K562 (cell line): ENCODE measurements around the gene DUSP10. TPM values are rescaled to one million over a fixed set of nuclear protein-coding genes. Genes with fewer than 3 reads are reported as not detected.

Source experiments
- ATF1 ChIP-seq, 2 experiments: fragments of 450-650 bp in 1 of 2; IDR thresholded peaks; 2 replicates each; pipeline ENCODE4 v1.6.1; 2016; ENCODE audit warnings: missing compliant biosample characterization in 1 of 2, missing genetic modification characterization in 1 of 2
- BRD4 ChIP-seq: fragments of 200-600 bp; sonication (generic); IDR thresholded peaks from 2 replicates; pipeline ENCODE4 v1.6.1; 2017; ENCODE audit warnings: inconsistent platforms
- DEAF1 ChIP-seq: fragments of 450-650 bp; formaldehyde crosslinking; IDR thresholded peaks from 2 replicates; pipeline ENCODE4 v1.4.0; 2020; ENCODE audit warnings: mild to moderate bottlenecking, moderate library complexity
- DPF2 ChIP-seq: fragments of 450-650 bp; IDR thresholded peaks from 2 replicates; pipeline ENCODE4 v1.6.1; 2016
- ETS2 ChIP-seq: IDR thresholded peaks from 2 replicates; pipeline ENCODE4 v1.6.1; 2016; ENCODE audit warnings: borderline replicate concordance, missing genetic modification characterization, mild to moderate bottlenecking, moderate library complexity, missing compliant biosample characterization; ENCODE audit not compliant: poor library complexity, severe bottlenecking
- ETV1 ChIP-seq: fragments of 450-650 bp; conservative IDR thresholded peaks from 2 replicates; pipeline ENCODE4 v1.6.1; 2016; ENCODE audit warnings: missing genetic modification characterization, control low read depth, low read depth, missing compliant biosample characterization
- FIP1L1 ChIP-seq: fragments of 200-400 bp; formaldehyde crosslinking; IDR thresholded peaks from 2 replicates; pipeline ENCODE4 v1.6.1; 2018; ENCODE audit warnings: mild to moderate bottlenecking, low read depth, low read length; ENCODE audit not compliant: poor library complexity, severe bottlenecking
- ID3 ChIP-seq, 2 experiments: fragments of 250-450 bp in 1 of 2; fragments of 450-650 bp in 1 of 2; sonication (Bioruptor Pico) in 1 of 2; IDR thresholded peaks; 2 replicates each; pipeline versions ENCODE4 v1.6.1 to v1.8.0; 2016 to 2021; ENCODE audit warnings: mild to moderate bottlenecking in 2 of 2, moderate library complexity in 2 of 2, missing compliant biosample characterization in 1 of 2, missing genetic modification characterization in 1 of 2
- KLF13 ChIP-seq: fragments of 450-650 bp; IDR thresholded peaks from 2 replicates; pipeline ENCODE4 v1.6.1; 2016; ENCODE audit warnings: missing genetic modification characterization, low read depth, mild to moderate bottlenecking, missing compliant biosample characterization, moderate library complexity, borderline replicate concordance
- PTTG1 ChIP-seq: fragments of 450-650 bp; IDR thresholded peaks from 2 replicates; pipeline ENCODE4 v1.6.1; 2016; ENCODE audit warnings: low read depth, mild to moderate bottlenecking, missing genetic modification characterization, missing compliant biosample characterization
- RBM25 ChIP-seq: fragments of 200-400 bp; formaldehyde crosslinking; IDR thresholded peaks from 2 replicates; pipeline ENCODE4 v1.6.1; 2018; ENCODE audit warnings: low read length, low read depth, moderate library complexity; ENCODE audit not compliant: severe bottlenecking
- SAFB ChIP-seq: fragments of 200-400 bp; formaldehyde crosslinking; IDR thresholded peaks from 2 replicates; pipeline ENCODE4 v1.6.1; 2017; ENCODE audit warnings: low read depth, low read length, borderline replicate concordance
- SMARCA4 ChIP-seq: fragments of 450-650 bp; IDR thresholded peaks from 2 replicates; pipeline ENCODE4 v1.6.1; 2016
- WHSC1 ChIP-seq: IDR thresholded peaks from one replicate; pipeline ENCODE4 v1.6.1; 2012; ENCODE audit warnings: low read length, control low read depth, inconsistent platforms
- ZEB2 ChIP-seq: fragments of 450-650 bp; IDR thresholded peaks from 2 replicates; pipeline ENCODE4 v1.6.1; 2016
- ZNF551 ChIP-seq: fragments of 250-450 bp; sonication (Bioruptor Pico); IDR thresholded peaks from 2 replicates; pipeline ENCODE4 v1.5.0; 2021; ENCODE audit warnings: mild to moderate bottlenecking, moderate library complexity
- ZSCAN29 ChIP-seq: fragments of 450-650 bp; IDR thresholded peaks from 2 replicates; pipeline ENCODE4 v1.6.1; 2017
- polyA plus RNA-seq, 8 experiments: library from polyadenylated mRNA; depleted of rRNA in 4 of 8; stranded (reverse) in 5 of 8; unstranded in 3 of 8; fragments of >200 nt; fragmentation: Nextera tagmentation in 2 of 8; fragmentation: Illumina TruSeq in 1 of 8; extraction: Ambion mirVana in 2 of 8; extraction: Trizol in 1 of 8; gene quantifications; 2 replicates each; pipeline versions ENCODE4 v1.2.1 to v1.2.3, GENCODE V29; 2011 to 2014; ENCODE audit warnings: inconsistent platforms in 1 of 8, missing spikeins in 1 of 8
- total RNA-seq, 7 experiments: library from RNA; depleted of rRNA in 6 of 7; stranded (reverse); fragments of >200 nt in 6 of 7; fragmentation: Illumina TruSeq in 2 of 7; extraction: Trizol in 2 of 7; gene quantifications; 2 replicates each; pipeline versions ENCODE4 v1.2.1 to v1.2.3, GENCODE V29; 2011 to 2021; ENCODE audit warnings: low replicate concordance in 1 of 7
- TF ChIP-seq, protein P1 (sequence below): sonication (generic); formaldehyde crosslinking; IDR thresholded peaks from 2 replicates; pipeline ENCODE4 v1.8.0; 2022; ENCODE audit warnings: mild to moderate bottlenecking, missing genetic modification reagents
- TF ChIP-seq, protein P2 (sequence below): fragments of 450-650 bp; conservative IDR thresholded peaks from 2 replicates; pipeline ENCODE4 v1.6.1; 2016; ENCODE audit warnings: missing genetic modification characterization, low read depth, mild to moderate bottlenecking, control low read depth, missing compliant biosample characterization
- TF ChIP-seq, protein P3 (sequence below): IDR thresholded peaks from 2 replicates; pipeline ENCODE4 v1.6.1; 2012; ENCODE audit warnings: low read depth, low read length, improper control_type of control experiment, borderline replicate concordance

DUSP10 gene
- total and polyA plus RNA-seq, 9 of the 15 experiments (the other 6 are each of a cell fraction or from before 2014, with no cell fraction given) = 1.7 to 8.3 (median 6.1) TPM

GRCh38 chr1:221742555-221743415 is 896 bp upstream of the DUSP10 start (continued):
- TF ChIP-seq BRD4 (peak; percentile 76; the same call in 1 of the 2 replicates), ETV1 (tag) (no peak; the same call in 1 of the 2 replicates), ID3 (CRISPR knock-in tag; IDR thresholded peaks at IDR 0.05) (no peak), ID3 (tag; IDR thresholded peaks at IDR 0.05) (no peak), SAFB (no peak), KLF13 (no peak; the same call in 1 of the 2 replicates), ZSCAN29 (no peak), PTTG1 (tag) (no peak), ATF1 (CRISPR knock-in tag; IDR thresholded peaks at IDR 0.05) (no peak), ATF1 (tag; IDR thresholded peaks at IDR 0.05) (no peak), ZNF551 (CRISPR knock-in tag) (no peak), DPF2 (peak; percentile 18; the same call in 1 of the 2 replicates), DEAF1 (CRISPR knock-in tag) (no peak), SMARCA4 (no peak), RBM25 (peak; percentile 91), WHSC1 (no peak), FIP1L1 (peak; percentile 53), ETS2 (tag) (no peak), ZEB2 (no peak)
- TF ChIP-seq, protein P1, sequence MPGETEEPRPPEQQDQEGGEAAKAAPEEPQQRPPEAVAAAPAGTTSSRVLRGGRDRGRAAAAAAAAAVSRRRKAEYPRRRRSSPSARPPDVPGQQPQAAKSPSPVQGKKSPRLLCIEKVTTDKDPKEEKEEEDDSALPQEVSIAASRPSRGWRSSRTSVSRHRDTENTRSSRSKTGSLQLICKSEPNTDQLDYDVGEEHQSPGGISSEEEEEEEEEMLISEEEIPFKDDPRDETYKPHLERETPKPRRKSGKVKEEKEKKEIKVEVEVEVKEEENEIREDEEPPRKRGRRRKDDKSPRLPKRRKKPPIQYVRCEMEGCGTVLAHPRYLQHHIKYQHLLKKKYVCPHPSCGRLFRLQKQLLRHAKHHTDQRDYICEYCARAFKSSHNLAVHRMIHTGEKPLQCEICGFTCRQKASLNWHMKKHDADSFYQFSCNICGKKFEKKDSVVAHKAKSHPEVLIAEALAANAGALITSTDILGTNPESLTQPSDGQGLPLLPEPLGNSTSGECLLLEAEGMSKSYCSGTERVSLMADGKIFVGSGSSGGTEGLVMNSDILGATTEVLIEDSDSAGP (CRISPR knock-in tag) = no peak
- TF ChIP-seq, protein P2, sequence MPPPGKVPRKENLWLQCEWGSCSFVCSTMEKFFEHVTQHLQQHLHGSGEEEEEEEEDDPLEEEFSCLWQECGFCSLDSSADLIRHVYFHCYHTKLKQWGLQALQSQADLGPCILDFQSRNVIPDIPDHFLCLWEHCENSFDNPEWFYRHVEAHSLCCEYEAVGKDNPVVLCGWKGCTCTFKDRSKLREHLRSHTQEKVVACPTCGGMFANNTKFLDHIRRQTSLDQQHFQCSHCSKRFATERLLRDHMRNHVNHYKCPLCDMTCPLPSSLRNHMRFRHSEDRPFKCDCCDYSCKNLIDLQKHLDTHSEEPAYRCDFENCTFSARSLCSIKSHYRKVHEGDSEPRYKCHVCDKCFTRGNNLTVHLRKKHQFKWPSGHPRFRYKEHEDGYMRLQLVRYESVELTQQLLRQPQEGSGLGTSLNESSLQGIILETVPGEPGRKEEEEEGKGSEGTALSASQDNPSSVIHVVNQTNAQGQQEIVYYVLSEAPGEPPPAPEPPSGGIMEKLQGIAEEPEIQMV (tag) = no peak
- TF ChIP-seq, protein P3, sequence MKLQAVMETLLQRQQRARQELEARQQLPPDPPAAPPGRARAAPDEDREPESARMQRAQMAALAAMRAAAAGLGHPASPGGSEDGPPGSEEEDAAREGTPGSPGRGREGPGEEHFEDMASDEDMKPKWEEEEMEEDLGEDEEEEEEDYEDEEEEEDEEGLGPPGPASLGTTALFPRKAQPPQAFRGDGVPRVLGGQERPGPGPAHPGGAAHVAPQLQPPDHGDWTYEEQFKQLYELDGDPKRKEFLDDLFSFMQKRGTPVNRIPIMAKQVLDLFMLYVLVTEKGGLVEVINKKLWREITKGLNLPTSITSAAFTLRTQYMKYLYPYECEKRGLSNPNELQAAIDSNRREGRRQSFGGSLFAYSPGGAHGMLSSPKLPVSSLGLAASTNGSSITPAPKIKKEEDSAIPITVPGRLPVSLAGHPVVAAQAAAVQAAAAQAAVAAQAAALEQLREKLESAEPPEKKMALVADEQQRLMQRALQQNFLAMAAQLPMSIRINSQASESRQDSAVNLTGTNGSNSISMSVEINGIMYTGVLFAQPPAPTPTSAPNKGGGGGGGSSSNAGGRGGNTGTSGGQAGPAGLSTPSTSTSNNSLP = no peak
